Measurements from ENCODE around the gene CPAMD8. TPM values are rescaled to one million over a fixed set of nuclear protein-coding genes. Genes with fewer than 3 reads are reported as not detected.

Gene CPAMD8
- total RNA-seq, 4 donors from 2014 or later: 6.0 to 15.6 (median 7.6) TPM

DNA sequence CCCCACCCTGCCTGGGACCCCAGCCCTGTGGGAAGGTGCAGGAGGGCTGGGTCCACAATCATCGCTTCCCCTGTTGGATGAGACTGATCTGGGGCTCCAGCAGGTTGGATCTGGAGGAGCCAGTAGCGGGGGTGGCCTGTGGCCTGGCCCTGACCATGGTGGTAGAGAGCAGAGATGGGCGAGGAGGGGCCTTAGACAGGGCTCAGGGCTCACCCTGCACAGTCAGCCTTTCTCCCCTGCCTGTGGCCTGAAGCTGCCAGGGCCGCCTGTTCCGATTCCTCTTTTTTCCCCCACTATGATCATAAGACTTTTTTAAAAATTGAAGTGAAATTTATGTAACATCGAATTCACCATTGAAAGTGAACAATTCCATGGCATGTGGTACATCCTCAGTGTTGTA, 179.2 kb downstream of the CPAMD8 start:
- intact Hi-C loops (cut with DNase I; ENCODE audit: low total_unique reads) (no loop called here), in situ Hi-C loops (cut with MboI; ENCODE audit: low sequenced_read_pairs in 4 of 4) (loop anchor here in 1 of 4 donors (25.0 kb wide), 1 partner anchor 285 kb away; the partner anchor contains the start of gene SLC35E1)
- Histone ChIP-seq H3K4me1 (no peaks in the 10 kb centered on the region), H3K4me3 (no peak overlapping the region), H3K9me3 (no peaks in the 10 kb centered on the region), H3K36me3 (peaks cover 0 to 76% of the 10 kb centered on the region in 2 donors), H3K27ac (no peak overlapping the region), H3K27me3 (no peaks in the 10 kb centered on the region)
- ATAC-seq: no peak
- no peak for DNase-seq
- TF ChIP-seq, protein P1, sequence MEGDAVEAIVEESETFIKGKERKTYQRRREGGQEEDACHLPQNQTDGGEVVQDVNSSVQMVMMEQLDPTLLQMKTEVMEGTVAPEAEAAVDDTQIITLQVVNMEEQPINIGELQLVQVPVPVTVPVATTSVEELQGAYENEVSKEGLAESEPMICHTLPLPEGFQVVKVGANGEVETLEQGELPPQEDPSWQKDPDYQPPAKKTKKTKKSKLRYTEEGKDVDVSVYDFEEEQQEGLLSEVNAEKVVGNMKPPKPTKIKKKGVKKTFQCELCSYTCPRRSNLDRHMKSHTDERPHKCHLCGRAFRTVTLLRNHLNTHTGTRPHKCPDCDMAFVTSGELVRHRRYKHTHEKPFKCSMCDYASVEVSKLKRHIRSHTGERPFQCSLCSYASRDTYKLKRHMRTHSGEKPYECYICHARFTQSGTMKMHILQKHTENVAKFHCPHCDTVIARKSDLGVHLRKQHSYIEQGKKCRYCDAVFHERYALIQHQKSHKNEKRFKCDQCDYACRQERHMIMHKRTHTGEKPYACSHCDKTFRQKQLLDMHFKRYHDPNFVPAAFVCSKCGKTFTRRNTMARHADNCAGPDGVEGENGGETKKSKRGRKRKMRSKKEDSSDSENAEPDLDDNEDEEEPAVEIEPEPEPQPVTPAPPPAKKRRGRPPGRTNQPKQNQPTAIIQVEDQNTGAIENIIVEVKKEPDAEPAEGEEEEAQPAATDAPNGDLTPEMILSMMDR (IDR thresholded peaks at IDR 0.05 in 4 of 5, conservative IDR thresholded peaks at IDR 0.05 in 1 of 5): no peak
- no peak for TF ChIP-seq POLR2A (IDR thresholded peaks at IDR 0.05)

DNA sequence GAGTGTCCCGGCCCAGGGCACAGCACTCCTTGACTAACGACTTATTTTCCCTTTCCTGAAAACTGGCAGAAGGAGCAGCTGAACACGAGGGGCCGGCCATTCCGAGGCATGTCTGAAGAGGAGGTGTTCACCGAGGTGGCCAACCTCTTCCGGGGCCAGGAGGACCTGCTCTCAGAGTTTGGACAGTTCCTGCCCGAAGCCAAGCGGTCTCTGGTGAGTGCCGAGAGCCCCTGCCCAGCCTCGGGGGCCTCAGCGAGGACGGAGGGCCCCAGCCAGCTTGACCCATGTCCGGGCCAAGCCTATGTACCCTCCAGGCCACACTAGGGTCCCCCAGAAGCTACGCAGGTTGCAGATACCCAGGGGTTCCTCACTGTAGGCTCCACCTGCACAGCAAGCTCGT, 179.7 kb downstream of the CPAMD8 start:
- Histone ChIP-seq H3K27ac (no peak overlapping the region), H3K9me3 (no peaks in the 10 kb centered on the region), H3K27me3 (no peaks in the 10 kb centered on the region), H3K4me1 (no peaks in the 10 kb centered on the region), H3K36me3 (peaks cover 0 to 76% of the 10 kb centered on the region in 2 donors), H3K4me3 (no peak overlapping the region)
- intact Hi-C loops (cut with DNase I; ENCODE audit: low total_unique reads) (no loop called here), in situ Hi-C loops (cut with MboI; ENCODE audit: low sequenced_read_pairs in 4 of 4) (loop anchor here in 1 of 4 donors (25.0 kb wide), 1 partner anchor 285 kb away; the partner anchor contains the start of gene SLC35E1)
- DNase-seq (no peak), ATAC-seq (no peak)
- TF ChIP-seq, protein P1 (IDR thresholded peaks at IDR 0.05 in 4 of 5, conservative IDR thresholded peaks at IDR 0.05 in 1 of 5): no peak

Other genes with a start within 250 kb of the CPAMD8 start
- 10 to 100 TPM; 11.6 to 15.2 (median 14.3) TPM for gene SIN3B, start 197.4 kb downstream of the CPAMD8 start, total RNA-seq
- 1 to 10 TPM; 2.2 to 9.4 (median 6.3) TPM for gene F2RL3, start 137.8 kb downstream of the CPAMD8 start, total RNA-seq
- 1 to 10 TPM in 3 of 4 donors, under 1 TPM in 1; 0.97 to 4.5 (median 3.3) TPM for gene HAUS8, start 48.6 kb upstream of the CPAMD8 start, total RNA-seq
- 10 to 100 TPM; 20.0 to 22.1 (median 20.7) TPM for gene MYO9B, start 49.0 kb upstream of the CPAMD8 start, total RNA-seq
- 10 to 100 TPM; 14.1 to 39.9 (median 22.3) TPM for gene USE1, start 188.5 kb upstream of the CPAMD8 start, total RNA-seq
- gene OCEL1, start 199.4 kb upstream of the CPAMD8 start, total RNA-seq: 1 to 10 TPM; 3.3 to 5.8 (median 4.5) TPM
- gene NR2F6, start 219.1 kb upstream of the CPAMD8 start, total RNA-seq: 10 to 100 TPM; 64.9 to 95.8 (median 72.0) TPM
- gene USHBP1, start 237.9 kb upstream of the CPAMD8 start, total RNA-seq: 1 to 10 TPM; 2.6 to 7.1 (median 4.1) TPM
- gene BABAM1, start 240.6 kb upstream of the CPAMD8 start, total RNA-seq: 100 to 1,000 TPM in 2 of 4 donors, 10 to 100 TPM in 2; 86.3 to 120 (median 99.4) TPM